GM19193 (cell line): ENCODE results near the gene RFESD.

Experiments used
- POLR2A ChIP-seq: IDR thresholded peaks from 4 replicates; pipeline ENCODE4 v1.6.1; 2011; ENCODE audit not compliant: insufficient read depth, insufficient read length; ENCODE audit errors: extremely low read depth

The RFESD gene

DNA sequence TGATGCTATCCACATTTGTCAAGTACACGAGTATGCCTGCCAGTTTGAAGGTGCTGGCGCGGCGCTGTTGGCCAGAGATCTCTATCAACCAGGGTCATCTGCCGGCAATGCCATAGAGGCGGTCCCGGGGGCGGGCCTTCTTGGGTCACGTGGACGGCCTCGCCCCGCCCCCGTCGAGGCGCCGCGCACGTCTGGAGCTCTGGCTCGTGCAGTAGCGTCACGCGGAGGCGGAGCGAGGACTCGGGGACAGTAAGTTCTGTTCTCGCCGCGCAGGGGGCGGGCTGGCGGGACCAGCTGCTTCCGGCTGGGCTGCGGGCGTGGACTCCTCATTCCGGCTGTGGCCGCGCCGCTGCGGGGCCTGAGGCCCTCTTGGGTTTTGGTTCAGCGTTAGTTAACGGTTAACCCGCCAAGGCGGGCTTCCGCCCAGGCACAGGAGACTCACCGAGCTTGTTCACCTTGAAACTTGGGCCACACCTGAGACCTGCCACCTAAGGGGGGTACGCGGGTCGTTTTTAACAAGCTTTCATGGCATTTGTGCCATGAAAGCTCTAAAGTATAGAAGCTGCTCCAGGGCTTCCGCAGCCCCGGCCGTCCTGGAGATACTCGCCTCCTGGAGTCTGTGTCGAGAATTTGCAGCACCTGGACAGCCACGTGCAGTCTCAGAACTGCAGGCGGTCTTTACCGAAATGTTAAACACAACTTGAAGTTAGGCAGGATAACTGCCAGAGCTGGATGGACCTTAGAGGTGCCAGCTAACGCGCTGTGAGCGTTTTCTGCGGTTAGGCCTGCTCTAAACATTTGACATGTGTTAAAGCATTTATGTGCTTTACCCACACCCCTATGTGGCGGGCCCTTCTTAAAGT lies at the start of gene RFESD:
RFESD (plus strand) TSS at position 209 of the 863 bp plus-strand sequence. CDS start 5,495 bp downstream, outside the sequence.
- TF ChIP-seq POLR2A, result peak; percentile 80

DNA sequence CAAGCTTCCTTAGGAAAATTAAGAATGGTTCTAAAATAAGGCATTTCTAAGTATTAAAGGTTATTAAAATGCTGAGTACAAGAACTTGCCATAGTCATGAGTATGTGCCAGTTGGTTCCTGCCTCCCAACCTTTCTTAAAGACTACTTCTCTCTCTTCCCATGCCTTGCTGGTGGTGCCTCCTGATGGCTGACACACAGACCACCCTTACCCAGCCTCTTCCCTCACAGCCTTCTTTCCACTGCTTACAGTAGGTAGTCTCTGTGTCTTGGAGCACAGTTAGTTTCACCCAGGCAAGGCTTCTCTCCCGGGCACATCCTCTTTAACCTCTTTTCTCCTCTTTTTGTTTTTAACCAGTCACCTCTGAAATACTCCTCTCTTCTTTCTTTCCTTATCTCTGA lies 47.3 kb upstream of the RFESD start:
- TF ChIP-seq POLR2A, result no peak

DNA sequence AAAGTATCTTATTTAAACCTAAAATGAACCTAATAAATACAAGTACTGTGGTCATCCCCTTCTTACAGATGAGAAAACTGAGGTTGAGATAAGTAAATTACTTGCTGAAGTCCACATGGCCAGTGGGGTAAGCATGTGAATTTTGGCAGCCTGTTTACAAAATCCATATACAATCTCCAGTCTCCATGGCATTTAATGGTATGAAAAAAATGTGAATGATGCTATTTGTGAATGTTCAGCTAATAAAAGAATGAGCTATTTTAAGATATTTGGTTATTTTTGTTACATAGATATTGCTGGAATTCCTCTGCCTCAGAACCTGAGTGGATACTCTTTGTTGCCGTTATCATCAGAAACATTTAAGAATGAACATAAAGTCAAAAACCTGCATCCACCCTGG lies 46.0 kb upstream of the RFESD start:
- no peak for TF ChIP-seq POLR2A

DNA sequence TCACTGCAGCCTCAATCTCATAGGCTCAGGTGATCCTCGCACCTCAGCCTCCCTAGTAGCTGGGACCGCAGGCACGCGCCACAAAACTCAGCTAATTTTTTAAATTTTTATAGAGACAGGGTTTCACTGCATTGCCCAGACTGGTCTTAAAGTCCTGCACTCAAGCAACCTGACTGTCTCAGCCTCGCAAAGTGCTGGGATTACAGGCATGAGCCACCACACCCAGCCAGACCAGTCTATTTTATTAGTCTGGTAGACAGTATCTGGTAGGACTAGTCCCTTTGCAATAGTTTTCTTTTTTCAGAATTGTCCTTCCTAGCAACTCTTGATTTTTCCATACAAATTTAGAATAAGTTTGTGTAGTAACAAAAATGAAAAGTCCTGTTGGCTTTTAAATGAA lies 40.8 kb upstream of the RFESD start:
- TF ChIP-seq POLR2A, result no peak

DNA sequence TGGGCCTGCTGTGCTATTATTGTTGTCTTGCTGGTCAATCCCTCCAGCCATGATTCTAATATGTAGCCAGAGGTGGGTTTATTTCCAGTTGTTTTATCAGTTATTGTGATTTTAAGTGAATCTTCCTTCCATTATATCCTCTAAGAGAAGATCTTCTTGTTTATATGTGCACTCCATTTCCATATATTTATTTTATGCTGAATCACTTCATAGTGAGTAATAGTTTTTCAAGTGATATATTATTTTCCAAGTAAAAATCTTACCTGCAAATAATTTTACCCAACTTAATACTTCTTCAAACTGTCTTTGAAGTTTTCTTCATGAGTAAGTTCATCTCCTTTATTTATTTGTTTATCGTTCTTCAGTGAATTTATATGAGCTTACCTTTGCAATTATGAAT lies 40.2 kb upstream of the RFESD start:
- no peak for TF ChIP-seq POLR2A

DNA sequence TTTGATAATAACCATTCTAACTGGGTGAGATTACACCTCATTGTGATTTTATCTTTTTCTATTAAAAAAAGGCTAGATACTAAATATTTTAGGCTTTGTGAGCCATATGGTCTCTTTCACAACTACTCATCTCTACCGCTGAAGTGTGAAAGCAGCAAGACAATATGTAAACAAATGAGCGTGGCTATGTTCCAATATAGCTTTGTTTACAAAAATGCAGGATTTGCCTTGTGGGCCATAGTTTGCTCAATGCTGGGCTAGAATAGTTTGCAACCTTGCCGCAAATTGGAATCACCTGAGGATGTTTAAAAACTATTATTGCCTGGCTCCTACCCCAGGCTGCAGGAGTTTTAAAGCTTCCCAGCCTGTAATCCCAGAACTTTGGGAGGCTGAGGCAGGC lies 36.9 kb upstream of the RFESD start:
- no peak for TF ChIP-seq POLR2A

DNA sequence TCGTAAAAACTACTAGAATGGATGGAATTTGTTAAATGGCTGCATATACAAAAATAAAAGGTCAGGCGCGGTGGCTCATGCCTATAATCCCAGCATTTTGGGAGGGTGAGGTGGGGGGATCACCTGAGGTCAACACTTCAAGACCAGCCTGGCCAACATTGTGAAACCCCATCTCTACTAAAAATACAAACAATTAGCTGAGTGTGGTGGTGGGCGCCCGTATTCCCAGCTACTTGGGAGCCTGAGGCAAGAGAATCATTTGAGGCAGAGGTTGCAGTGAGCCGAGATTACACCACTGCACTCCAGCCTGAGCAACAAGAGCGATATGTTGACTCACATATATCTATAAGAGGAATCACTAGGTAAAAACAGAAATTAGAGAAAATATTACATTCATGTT lies 36.0 kb upstream of the RFESD start:
- TF ChIP-seq POLR2A, result no peak

DNA sequence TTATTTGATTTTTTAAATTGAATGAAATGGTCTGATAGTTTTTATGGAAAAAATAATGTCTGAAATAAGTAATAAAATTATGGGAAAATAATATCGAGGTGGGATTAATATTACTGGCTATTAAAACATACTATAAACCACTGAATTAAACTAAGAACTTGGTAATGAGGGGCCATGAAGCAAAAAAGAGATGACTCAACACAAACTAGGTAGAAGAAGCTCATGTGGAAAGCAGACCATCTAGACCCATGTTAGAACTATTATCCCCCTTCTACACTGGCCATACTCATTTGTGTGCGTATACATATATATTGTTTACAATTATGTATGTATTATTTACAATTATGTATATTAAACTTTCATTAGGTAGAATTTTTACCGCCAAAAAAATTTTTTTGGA lies 35.2 kb upstream of the RFESD start:
- no peak for TF ChIP-seq POLR2A

DNA sequence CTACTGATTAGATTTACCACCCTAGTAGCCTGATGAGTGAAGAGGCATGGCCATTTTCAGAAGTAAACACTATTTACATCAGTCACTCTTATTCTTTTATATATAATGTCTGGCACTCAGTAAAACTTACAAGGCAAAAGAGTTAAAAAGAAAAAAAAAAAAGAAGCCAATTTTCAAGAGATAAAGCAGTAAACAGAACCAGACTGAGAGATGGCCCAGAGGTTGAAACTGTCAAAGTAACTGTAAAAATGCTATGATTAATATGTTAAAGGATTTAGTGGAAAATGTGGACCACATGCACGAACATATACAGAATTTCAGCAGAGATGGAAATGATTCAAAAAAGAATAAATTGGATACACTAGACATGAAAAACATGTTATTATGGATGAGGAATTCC lies 33.1 kb upstream of the RFESD start:
- TF ChIP-seq POLR2A, result no peak

DNA sequence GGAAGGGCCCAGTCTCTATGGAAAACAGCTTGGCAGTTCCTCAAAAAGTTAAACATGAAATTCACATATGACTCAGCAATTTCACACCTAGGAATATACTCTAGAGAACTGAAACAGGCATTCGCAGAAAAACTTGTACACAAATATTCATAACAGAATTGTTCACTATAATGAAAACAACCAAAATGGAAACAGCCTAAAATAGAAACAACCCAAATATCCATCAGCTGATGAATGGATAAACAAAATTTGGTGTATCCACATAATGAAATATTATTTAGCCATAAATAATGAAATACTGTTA lies 31.5 kb upstream of the RFESD start:
- no peak for TF ChIP-seq POLR2A

DNA sequence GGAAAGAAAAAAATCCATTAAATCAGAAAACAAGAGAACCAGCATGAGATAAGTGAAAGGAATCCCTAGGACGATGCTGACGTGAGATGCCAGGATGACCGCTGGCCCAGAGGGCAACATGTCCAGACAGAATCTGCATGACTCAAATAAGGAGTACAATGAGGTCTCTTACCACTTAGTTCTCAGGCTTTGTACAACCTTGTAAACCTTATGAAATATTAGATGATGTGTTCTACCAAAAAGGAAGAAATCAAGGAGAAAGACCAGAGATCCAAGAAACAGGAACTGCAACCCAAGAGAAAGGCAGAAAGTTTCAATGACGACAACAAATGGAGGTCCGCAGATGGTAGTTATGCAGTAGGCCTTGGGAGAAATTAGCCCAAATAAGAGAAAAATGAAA lies 29.5 kb upstream of the RFESD start:
- TF ChIP-seq POLR2A, result no peak

DNA sequence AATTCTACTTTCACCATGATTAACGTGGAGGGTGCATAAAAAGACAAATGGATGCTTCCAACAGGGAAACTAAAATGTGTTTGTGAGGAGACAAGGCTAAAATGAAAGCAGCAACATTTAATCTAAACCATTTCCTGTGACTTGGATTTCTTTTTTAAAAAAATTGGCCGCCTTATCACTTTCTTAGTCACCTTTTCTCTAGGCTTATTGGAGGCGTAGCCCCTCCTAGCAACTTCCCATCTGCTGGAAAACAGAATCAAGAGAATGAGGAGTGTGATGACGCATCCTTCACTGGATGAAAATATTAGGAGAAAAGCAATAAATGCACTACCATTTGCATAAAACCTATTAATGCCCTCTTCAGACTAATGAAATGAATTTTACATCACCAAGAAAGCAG lies 27.5 kb upstream of the RFESD start:
- TF ChIP-seq POLR2A, result no peak

DNA sequence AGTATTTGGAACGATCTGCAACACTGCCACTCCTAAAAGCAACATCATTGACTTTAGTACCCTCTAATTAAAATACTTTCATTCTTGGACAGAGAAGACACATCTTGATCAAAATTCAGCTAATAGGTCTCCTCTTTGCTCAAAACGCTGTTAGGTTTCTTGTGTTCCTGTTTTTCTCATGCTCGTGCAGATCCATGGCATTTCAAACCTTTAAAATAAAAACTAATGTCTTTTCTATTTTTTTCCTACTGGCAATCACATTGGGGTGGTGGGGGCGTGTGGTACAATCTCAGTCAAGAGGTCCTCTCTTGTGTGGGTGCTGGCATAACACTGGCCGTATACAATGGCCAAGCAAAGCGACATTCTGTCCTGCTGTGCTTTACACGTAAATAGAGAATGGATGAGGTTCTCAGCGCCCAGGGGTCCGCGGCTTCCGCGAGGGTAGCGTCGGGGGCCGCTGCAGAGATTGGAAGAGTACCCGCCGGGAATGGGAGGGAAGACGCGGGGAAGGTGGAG lies 27.0 kb upstream of the RFESD start:
- no peak for TF ChIP-seq POLR2A

DNA sequence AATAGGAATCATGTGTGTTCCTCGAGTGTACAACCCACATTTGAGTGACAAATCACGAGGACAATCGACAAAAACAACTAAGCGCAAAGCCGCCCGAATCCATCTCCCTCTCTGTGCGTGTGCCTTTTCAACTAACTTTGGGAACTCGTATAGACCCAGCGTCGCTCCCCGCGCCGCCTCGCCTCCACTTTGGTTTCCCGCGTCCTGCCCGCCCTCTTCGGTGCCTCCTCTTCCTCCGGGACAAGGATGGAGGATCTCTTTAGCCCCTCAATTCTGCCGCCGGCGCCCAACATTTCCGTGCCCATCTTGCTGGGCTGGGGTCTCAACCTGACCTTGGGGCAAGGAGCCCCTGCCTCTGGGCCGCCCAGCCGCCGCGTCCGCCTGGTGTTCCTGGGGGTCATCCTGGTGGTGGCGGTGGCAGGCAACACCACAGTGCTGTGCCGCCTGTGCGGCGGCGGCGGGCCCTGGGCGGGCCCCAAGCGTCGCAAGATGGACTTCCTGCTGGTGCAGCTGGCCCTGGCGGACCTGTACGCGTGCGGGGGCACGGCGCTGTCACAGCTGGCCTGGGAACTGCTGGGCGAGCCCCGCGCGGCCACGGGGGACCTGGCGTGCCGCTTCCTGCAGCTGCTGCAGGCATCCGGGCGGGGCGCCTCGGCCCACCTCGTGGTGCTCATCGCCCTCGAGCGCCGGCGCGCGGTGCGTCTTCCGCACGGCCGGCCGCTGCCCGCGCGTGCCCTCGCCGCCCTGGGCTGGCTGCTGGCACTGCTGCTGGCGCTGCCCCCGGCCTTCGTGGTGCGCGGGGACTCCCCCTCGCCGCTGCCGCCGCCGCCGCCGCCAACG lies 26.3 kb upstream of the RFESD start, which contains the start of gene GPR150:
GPR150 (plus strand) TSS at position 58 of the 840 bp plus-strand sequence; CDS start at position 247, 189 bp downstream.
- peak; percentile 41 for TF ChIP-seq POLR2A
